Activated CD8-positive, alpha-beta T cell treated with anti-CD3 and anti-CD28 coated beads for 36 hours (primary cell): ENCODE measurements around the gene USP49. TPM values are rescaled to one million over a fixed set of nuclear protein-coding genes. Genes with fewer than 3 reads are reported as not detected.

Experiments used
- ATAC-seq: fragments of 200-7000 bp; cut with Tn5 transposase; one replicate; pipeline ENCODE4 v1.10.0; 2021; ENCODE audit warnings: mild to moderate bottlenecking, moderate library complexity
- CTCF ChIA-PET: fragments of 350-600 bp; sonication (Branson Sonifier 250); formaldehyde crosslinking; loops from one replicate; lab custom pipeline; 2021; ENCODE audit warnings: antibody characterized with exemption; lab: Charles Lee
- POLR2A ChIA-PET: fragments of 350-600 bp; sonication (Branson Sonifier 250); formaldehyde crosslinking; loops from one replicate; lab custom pipeline; 2021; ENCODE audit warnings: antibody characterized with exemption; lab: Charles Lee
- DNase-seq: peaks from one replicate; pipeline ENCODE4 v3.0.0-alpha.2; 2020
- H3K27ac Mint-ChIP-seq: one replicate; pipeline ENCODE4 v1.8.0; 2021; ENCODE audit warnings: mild to moderate bottlenecking, mixed read lengths
- H3K27me3 Mint-ChIP-seq: one replicate; pipeline ENCODE4 v1.8.0; 2021; ENCODE audit warnings: mixed read lengths
- H3K36me3 Mint-ChIP-seq: one replicate; pipeline ENCODE4 v1.8.0; 2021; ENCODE audit warnings: low read depth, mixed read lengths
- H3K4me1 Mint-ChIP-seq: one replicate; pipeline ENCODE4 v1.8.0; 2021; ENCODE audit warnings: low read depth, mixed read lengths
- H3K4me3 Mint-ChIP-seq: one replicate; pipeline ENCODE4 v1.8.0; 2021; ENCODE audit warnings: mild to moderate bottlenecking, moderate library complexity, mixed read lengths
- H3K9me3 Mint-ChIP-seq: one replicate; pipeline ENCODE4 v1.8.0; 2021; ENCODE audit warnings: mixed read lengths
- intact Hi-C: fragments of 100-400 bp; cut with micrococcal nuclease; formaldehyde crosslinking; loops from one replicate; pipeline ENCODE4 v1.10.0; 2022
- total RNA-seq, 2 experiments: library from RNA; stranded (reverse); gene quantifications; one replicate each; pipeline ENCODE4 v1.2.3, GENCODE V29; 2021
- TF ChIP-seq, protein P1 (sequence below): fragments of 200-600 bp; IDR thresholded peaks from one replicate; pipeline ENCODE4 v1.8.0; 2022; ENCODE audit warnings: antibody characterized with exemption, mild to moderate bottlenecking

USP49 gene
- total RNA-seq, 2 experiments from 2014 or later: 5.7 to 5.9 TPM

DNA sequence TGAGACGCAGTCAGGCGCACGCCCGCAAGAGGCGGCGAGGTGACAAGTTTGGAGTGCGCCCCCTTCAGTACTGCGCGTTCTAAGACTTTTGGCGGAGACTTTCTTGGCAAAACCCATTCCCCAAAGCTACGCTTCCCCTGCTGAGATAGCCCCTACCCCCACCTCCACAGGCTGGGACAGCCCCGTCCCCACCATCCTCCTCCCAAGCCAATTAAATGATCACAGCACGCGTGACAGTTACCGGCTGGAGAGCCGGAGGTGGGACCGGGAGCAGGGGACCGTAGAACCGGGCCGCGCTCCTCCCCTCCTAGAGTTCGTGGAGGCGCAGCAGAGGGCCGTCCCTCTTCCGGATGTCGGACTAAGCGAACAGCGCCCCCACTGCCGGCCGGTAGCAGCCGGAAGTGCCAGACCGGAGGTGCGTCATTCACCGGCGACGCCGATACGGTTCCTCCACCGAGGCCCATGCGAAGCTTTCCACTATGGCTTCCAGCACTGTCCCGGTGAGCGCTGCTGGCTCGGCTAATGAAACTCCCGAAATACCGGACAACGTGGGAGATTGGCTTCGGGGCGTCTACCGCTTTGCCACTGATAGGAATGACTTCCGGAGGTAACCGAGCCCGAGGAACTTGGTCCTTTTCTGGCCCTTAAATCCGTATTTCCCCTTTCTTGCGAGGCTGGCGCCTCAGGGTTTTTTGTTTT is 107.8 kb downstream of the USP49 start, which contains the start of gene TOMM6:
Gene TOMM6 (plus strand): TSS at position 476 of the 699 bp plus-strand sequence. CDS start 4 bp downstream, at position 480.
- H3K9me3 Mint-ChIP-seq: no peaks in the 10 kb centered on the region
- intact Hi-C loops: loop anchor here (2.0 to 10.0 kb wide), 2 partner anchors 137 to 259 kb away; partner anchors contain the start of genes BYSL and MED20
- no peaks in the 10 kb centered on the region for H3K27me3 Mint-ChIP-seq
- ChIA-PET POLR2A (interaction anchor here (0.6 to 4.8 kb wide), 17 partner anchors 8 to 317 kb away, joined by 3 to 49 read pairs (median 5); partner anchors contain the start of genes BYSL, MED20, TAF8 and TFEB), CTCF (interaction anchor here (0.6 to 12.8 kb wide), 44 partner anchors 8 to 760 kb away, joined by 3 to 214 read pairs (median 4); partner anchors contain the start of genes BYSL, MED20, TAF8 and USP49)
- peak within 1 kb of the TSS; percentile 91 for H3K4me3 Mint-ChIP-seq
- TF ChIP-seq, protein P1, sequence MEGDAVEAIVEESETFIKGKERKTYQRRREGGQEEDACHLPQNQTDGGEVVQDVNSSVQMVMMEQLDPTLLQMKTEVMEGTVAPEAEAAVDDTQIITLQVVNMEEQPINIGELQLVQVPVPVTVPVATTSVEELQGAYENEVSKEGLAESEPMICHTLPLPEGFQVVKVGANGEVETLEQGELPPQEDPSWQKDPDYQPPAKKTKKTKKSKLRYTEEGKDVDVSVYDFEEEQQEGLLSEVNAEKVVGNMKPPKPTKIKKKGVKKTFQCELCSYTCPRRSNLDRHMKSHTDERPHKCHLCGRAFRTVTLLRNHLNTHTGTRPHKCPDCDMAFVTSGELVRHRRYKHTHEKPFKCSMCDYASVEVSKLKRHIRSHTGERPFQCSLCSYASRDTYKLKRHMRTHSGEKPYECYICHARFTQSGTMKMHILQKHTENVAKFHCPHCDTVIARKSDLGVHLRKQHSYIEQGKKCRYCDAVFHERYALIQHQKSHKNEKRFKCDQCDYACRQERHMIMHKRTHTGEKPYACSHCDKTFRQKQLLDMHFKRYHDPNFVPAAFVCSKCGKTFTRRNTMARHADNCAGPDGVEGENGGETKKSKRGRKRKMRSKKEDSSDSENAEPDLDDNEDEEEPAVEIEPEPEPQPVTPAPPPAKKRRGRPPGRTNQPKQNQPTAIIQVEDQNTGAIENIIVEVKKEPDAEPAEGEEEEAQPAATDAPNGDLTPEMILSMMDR: peak; percentile 86
- ATAC-seq (peak; percentile 86), DNase-seq (peak; percentile 97)
- H3K27ac Mint-ChIP-seq: peak within 1 kb of the TSS; percentile 97
- H3K4me1 Mint-ChIP-seq: peaks cover 19% of the 10 kb centered on the region
- peaks cover 34% of the 10 kb centered on the region for H3K36me3 Mint-ChIP-seq

- no peaks in the 10 kb centered on the region for H3K9me3 Mint-ChIP-seq
- ChIA-PET CTCF (interaction anchor here (0.6 to 12.8 kb wide), 43 partner anchors 10 to 761 kb away, joined by 3 to 214 read pairs (median 4); partner anchors contain the start of genes BYSL, MED20, TAF8 and USP49), POLR2A (interaction anchor here (1.0 to 4.8 kb wide), 16 partner anchors 8 to 318 kb away, joined by 3 to 49 read pairs (median 6); partner anchors contain the start of genes BYSL, MED20, TAF8 and TFEB)
- ATAC-seq (peak; percentile 79), DNase-seq (peak; percentile 89)
- intact Hi-C loops: loop anchor here (2.0 to 10.0 kb wide), 2 partner anchors 138 to 260 kb away; partner anchors contain the start of genes BYSL and MED20
- no peaks in the 10 kb centered on the region for H3K27me3 Mint-ChIP-seq
- TF ChIP-seq, protein P1: peak; percentile 60
- peaks cover 26% of the 10 kb centered on the region for H3K36me3 Mint-ChIP-seq
- H3K27ac Mint-ChIP-seq: peak overlapping the region; percentile 97
- peaks cover 19% of the 10 kb centered on the region for H3K4me1 Mint-ChIP-seq
- peak overlapping the region; percentile 91 for H3K4me3 Mint-ChIP-seq
Observed at GRCh38 chr6:41786451-41787218, 108.5 kb downstream of the USP49 start.

- intact Hi-C loops: loop anchor here (2.0 to 10.0 kb wide), 2 partner anchors 139 to 261 kb away; partner anchors contain the start of genes BYSL and MED20
- peaks cover 23% of the 10 kb centered on the region for H3K36me3 Mint-ChIP-seq
- no peak overlapping the region for H3K27ac Mint-ChIP-seq
- peak overlapping the region; percentile 91 for H3K4me3 Mint-ChIP-seq
- peaks cover 5% of the 10 kb centered on the region for H3K27me3 Mint-ChIP-seq
- H3K4me1 Mint-ChIP-seq: peaks cover 24% of the 10 kb centered on the region
- CTCF ChIA-PET: interaction anchor here (0.7 to 12.8 kb wide), 24 partner anchors 9 to 384 kb away, joined by 3 to 214 read pairs (median 3); partner anchors contain the start of genes BYSL, MED20, TAF8 and USP49
- TF ChIP-seq, protein P1: no peak
- H3K9me3 Mint-ChIP-seq: no peaks in the 10 kb centered on the region
- ATAC-seq (no peak), DNase-seq (peak; percentile 18)
- POLR2A ChIA-PET: interaction anchor here (1.1 to 4.8 kb wide), 6 partner anchors 136 to 319 kb away, joined by 3 to 49 read pairs (median 8); partner anchors contain the start of genes BYSL, MED20 and TAF8
Observed at GRCh38 chr6:41785689-41786450, 109.3 kb downstream of the USP49 start.

- Mint-ChIP-seq H3K36me3 (peaks cover 19% of the 10 kb centered on the region), H3K4me3 (peak overlapping the region; percentile 91), H3K27me3 (peaks cover 6% of the 10 kb centered on the region), H3K4me1 (peaks cover 23% of the 10 kb centered on the region), H3K27ac (no peak overlapping the region), H3K9me3 (no peaks in the 10 kb centered on the region)
- intact Hi-C loops: loop anchor here (10.0 kb wide), 1 partner anchor 140 kb away; the partner anchor contains the start of genes BYSL and MED20
- ChIA-PET POLR2A (interaction anchor here (0.8 to 4.8 kb wide), 3 partner anchors 136 to 263 kb away, joined by 4 to 49 read pairs (median 37); partner anchors contain the start of genes BYSL, MED20 and TAF8), CTCF (interaction anchor here (0.7 to 12.8 kb wide), 14 partner anchors 9 to 319 kb away, joined by 3 to 214 read pairs (median 4); partner anchors contain the start of genes BYSL, MED20 and TAF8)
- DNase-seq (no peak), ATAC-seq (no peak)
- TF ChIP-seq, protein P1: no peak
Observed at GRCh38 chr6:41785254-41785653, 109.9 kb downstream of the USP49 start.
